Measurements from ENCODE around the gene RHBDD3. TPM values are rescaled to one million over a fixed set of nuclear protein-coding genes. Genes with fewer than 3 reads are reported as not detected.
"Not testable (repeated sequence)": the region's sequence is repeated elsewhere in the genome, so short reads cannot be mapped to it uniquely, and the experiment has no call there.

RHBDD3 gene
- total RNA-seq, 6 donors from 2014 or later: 17.3 to 47.1 (median 27.9) TPM

DNA sequence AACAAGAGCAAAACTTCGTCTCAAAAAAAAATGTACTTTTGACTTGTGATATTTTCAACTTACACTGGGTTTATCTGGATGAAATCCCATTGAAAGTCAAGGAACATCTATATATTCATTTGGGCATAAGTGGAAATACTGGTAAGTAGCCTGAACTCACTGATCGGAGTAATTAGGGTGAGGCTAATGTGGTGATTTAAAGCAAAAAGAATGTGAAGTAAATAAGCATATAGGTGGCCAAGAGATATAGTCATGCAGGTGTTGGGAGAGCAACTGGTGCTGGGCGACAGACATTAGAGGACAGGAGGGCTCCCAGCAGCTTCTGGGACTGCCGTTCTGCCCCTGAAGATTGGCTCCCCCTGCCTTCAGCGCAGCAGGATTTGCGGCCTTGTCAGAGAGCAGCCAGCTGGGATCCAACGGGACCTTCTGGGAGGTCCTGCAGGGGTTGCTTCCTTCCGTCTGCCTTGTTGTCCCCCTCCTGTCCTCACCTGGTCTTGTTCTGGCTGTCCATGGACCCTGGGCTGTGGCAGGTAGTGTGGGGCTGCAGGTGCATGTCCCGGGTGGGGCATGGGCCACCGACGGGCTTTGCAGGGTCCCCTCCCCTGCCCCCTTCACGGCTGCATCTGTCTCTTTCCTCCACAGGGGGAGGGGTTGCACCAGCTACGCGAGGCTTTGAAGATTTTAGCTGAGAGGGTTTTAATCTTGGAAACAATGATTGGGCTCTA is 14.1 kb downstream of the RHBDD3 start:
- DNase-seq (peak in 1 of 2 donors; percentile 54), ATAC-seq (ENCODE audit: low FRiP score in 2 of 2) (no peak)
- Histone ChIP-seq H3K27ac (no peak overlapping the region), H3K9me3 (no peaks in the 10 kb centered on the region), H3K4me1 (no peaks in the 10 kb centered on the region), H3K27me3 (no peaks in the 10 kb centered on the region), H3K36me3 (peaks cover 0 to 4% (median 0%) of the 10 kb centered on the region in 4 donors), H3K4me3 (no peak overlapping the region)
- TF ChIP-seq POLR2AphosphoS5 (IDR thresholded peaks at IDR 0.05) (no peak), POLR2A (IDR thresholded peaks at IDR 0.05) (no peak), EP300 (IDR thresholded peaks at IDR 0.05) (no peak)
- TF ChIP-seq, protein P1, sequence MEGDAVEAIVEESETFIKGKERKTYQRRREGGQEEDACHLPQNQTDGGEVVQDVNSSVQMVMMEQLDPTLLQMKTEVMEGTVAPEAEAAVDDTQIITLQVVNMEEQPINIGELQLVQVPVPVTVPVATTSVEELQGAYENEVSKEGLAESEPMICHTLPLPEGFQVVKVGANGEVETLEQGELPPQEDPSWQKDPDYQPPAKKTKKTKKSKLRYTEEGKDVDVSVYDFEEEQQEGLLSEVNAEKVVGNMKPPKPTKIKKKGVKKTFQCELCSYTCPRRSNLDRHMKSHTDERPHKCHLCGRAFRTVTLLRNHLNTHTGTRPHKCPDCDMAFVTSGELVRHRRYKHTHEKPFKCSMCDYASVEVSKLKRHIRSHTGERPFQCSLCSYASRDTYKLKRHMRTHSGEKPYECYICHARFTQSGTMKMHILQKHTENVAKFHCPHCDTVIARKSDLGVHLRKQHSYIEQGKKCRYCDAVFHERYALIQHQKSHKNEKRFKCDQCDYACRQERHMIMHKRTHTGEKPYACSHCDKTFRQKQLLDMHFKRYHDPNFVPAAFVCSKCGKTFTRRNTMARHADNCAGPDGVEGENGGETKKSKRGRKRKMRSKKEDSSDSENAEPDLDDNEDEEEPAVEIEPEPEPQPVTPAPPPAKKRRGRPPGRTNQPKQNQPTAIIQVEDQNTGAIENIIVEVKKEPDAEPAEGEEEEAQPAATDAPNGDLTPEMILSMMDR (IDR thresholded peaks at IDR 0.05): no peak
- 85 to 87% methylated on average over 11 to 13 of the region's 14 CpGs for WGBS, 2 donors

- H3K4me1 ChIP-seq: no peaks in the 10 kb centered on the region
- no peak for ATAC-seq (ENCODE audit: low FRiP score in 2 of 2)
- H3K4me3 ChIP-seq: no peak overlapping the region
- peaks cover 0 to 4% (median 0%) of the 10 kb centered on the region in 4 donors for H3K36me3 ChIP-seq
- TF ChIP-seq, protein P1 (IDR thresholded peaks at IDR 0.05): no peak
- TF ChIP-seq EP300 (IDR thresholded peaks at IDR 0.05) (no peak), POLR2AphosphoS5 (IDR thresholded peaks at IDR 0.05) (no peak), POLR2A (IDR thresholded peaks at IDR 0.05) (no peak)
- no peak overlapping the region for H3K27ac ChIP-seq
- no peaks in the 10 kb centered on the region for H3K27me3 ChIP-seq
- no peak for DNase-seq
- no peaks in the 10 kb centered on the region for H3K9me3 ChIP-seq
- 88 to 99% methylated on average over 7 to 10 of the region's 10 CpGs for WGBS, 2 donors
These were observed 15.5 kb downstream of the RHBDD3 start for GRCh38 chr22:29251981-29252911.

DNA sequence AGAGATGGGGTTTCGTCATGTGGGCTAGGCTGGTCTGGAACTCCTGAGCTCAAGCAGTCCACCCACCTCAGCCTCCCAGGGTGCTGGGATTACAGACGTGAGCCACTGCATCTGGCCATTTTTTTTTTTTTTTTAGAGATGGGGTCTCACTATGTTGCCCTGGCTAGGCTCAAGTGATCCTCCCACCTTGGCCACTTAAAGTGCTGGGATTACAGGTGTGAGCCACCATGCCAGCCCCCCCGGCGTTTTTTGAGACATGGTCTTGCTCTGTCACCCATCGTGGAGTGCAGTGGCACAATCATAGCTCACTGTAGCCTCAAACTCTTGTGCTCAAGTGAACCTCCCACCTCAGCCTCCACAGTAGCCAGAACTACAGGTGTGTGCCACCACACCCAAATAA is 16.5 kb downstream of the RHBDD3 start:
- no peak for ATAC-seq (ENCODE audit: low FRiP score in 2 of 2)
- Histone ChIP-seq H3K36me3 (peaks cover 0 to 4% (median 0%) of the 10 kb centered on the region in 4 donors), H3K9me3 (no peaks in the 10 kb centered on the region), H3K4me1 (no peaks in the 10 kb centered on the region), H3K4me3 (no peak overlapping the region), H3K27me3 (no peaks in the 10 kb centered on the region), H3K27ac (no peak overlapping the region)
- TF ChIP-seq, protein P1 (IDR thresholded peaks at IDR 0.05): no peak
- TF ChIP-seq POLR2AphosphoS5 (IDR thresholded peaks at IDR 0.05): no peak
- no peak for TF ChIP-seq POLR2A (IDR thresholded peaks at IDR 0.05)
- no peak for TF ChIP-seq EP300 (IDR thresholded peaks at IDR 0.05)
- no peak for DNase-seq
- 88 to 92% methylated on average over 5 of the region's 5 CpGs for WGBS, 2 donors

GRCh38 chr22:29247891-29248290 is 19.9 kb downstream of the RHBDD3 start:
- H3K27me3 ChIP-seq; ATAC-seq (ENCODE audit: low FRiP score in 2 of 2); H3K4me1 ChIP-seq; H3K9me3 ChIP-seq; H3K36me3 ChIP-seq; H3K27ac ChIP-seq; DNase-seq; H3K4me3 ChIP-seq: not testable (repeated sequence)
- WGBS, 2 donors: 94 to 96% methylated on average over 10 of the region's 10 CpGs
